ENCODE data around the gene PPT2.

Gene PPT2

GRCh38 chr6:32178547-32179440 is 24.9 kb downstream of the PPT2 start:
- CTCF ChIA-PET, result interaction anchor here (0.8 to 2.1 kb wide), 8 partner anchors 8 to 66 kb away, joined by 3 to 13 read pairs (median 4); partner anchors contain the start of gene GPSM3
- peaks cover 5 to 38% (median 28%) of the 10 kb centered on the region in 4 experiments for H3K36me3 ChIP-seq (ENCODE audit: control insufficient read depth in 4 of 4, insufficient read depth in 4 of 4, low read length in 3 of 4)
- POLR2A ChIA-PET, result interaction anchor here (0.9 to 1.5 kb wide), 4 partner anchors 10 to 221 kb away, joined by 3 to 6 read pairs (median 6); partner anchors contain the start of genes GPSM3 and PBX2
- no peak for DNase-seq
- 5% methylated on average over 13 of the region's 24 CpGs for WGBS (ENCODE audit: insufficient coverage)
- peaks cover 21 to 56% (median 44%) of the 10 kb centered on the region in 4 experiments for H3K4me1 ChIP-seq (ENCODE audit: control extremely low read depth in 1 of 4, control insufficient read depth in 4 of 4, insufficient read depth in 4 of 4, low read length in 3 of 4)
- H3K27me3 ChIP-seq (replicated peaks in 2 of 5; ENCODE audit: control insufficient read depth in 4 of 5, insufficient read depth in 5 of 5, low read length in 4 of 5), result no peaks in the 10 kb centered on the region
- H3K9me3 ChIP-seq (ENCODE audit: control extremely low read depth in 1 of 5, control insufficient read depth in 4 of 5, insufficient read depth in 2 of 5, low read depth in 1 of 5, low read length in 4 of 5), result no peaks in the 10 kb centered on the region
- H3K27ac ChIP-seq (ENCODE audit: insufficient read depth in 1 of 2, low read depth in 1 of 2, low read length in 2 of 2, poor library complexity in 1 of 2, severe bottlenecking in 2 of 2), result peak overlapping the region; percentile 88 to 95
- peak overlapping the region; percentile 70 to 94 (median 90) for H3K4me3 ChIP-seq (ENCODE audit: control insufficient read depth in 1 of 7, extremely low read depth in 1 of 7, insufficient read depth in 4 of 7, low read depth in 2 of 7, low read length in 6 of 7)

GRCh38 chr6:32179766-32180405 is 25.9 kb downstream of the PPT2 start:
- DNase-seq, result no peak
- Histone ChIP-seq H3K27ac (ENCODE audit: insufficient read depth in 1 of 2, low read depth in 1 of 2, low read length in 2 of 2, poor library complexity in 1 of 2, severe bottlenecking in 2 of 2) (no peak overlapping the region), H3K27me3 (replicated peaks in 2 of 5; ENCODE audit: control insufficient read depth in 4 of 5, insufficient read depth in 5 of 5, low read length in 4 of 5) (no peaks in the 10 kb centered on the region), H3K9me3 (ENCODE audit: control extremely low read depth in 1 of 5, control insufficient read depth in 4 of 5, insufficient read depth in 2 of 5, low read depth in 1 of 5, low read length in 4 of 5) (no peaks in the 10 kb centered on the region), H3K36me3 (ENCODE audit: control insufficient read depth in 4 of 4, insufficient read depth in 4 of 4, low read length in 3 of 4) (peaks cover 10 to 41% (median 31%) of the 10 kb centered on the region in 4 experiments), H3K4me1 (ENCODE audit: control extremely low read depth in 1 of 4, control insufficient read depth in 4 of 4, insufficient read depth in 4 of 4, low read length in 3 of 4) (peaks cover 21 to 47% (median 41%) of the 10 kb centered on the region in 4 experiments), H3K4me3 (ENCODE audit: control insufficient read depth in 1 of 7, extremely low read depth in 1 of 7, insufficient read depth in 4 of 7, low read depth in 2 of 7, low read length in 6 of 7) (peak overlapping the region in 2 of 7 experiments; percentile 90 to 92)
- 87% methylated on average over 9 of the region's 10 CpGs for WGBS (ENCODE audit: insufficient coverage)
- POLR2A ChIA-PET, result interaction anchor here (1.1 to 1.5 kb wide), 3 partner anchors 9 to 13 kb away, joined by 3 to 6 read pairs (median 5); partner anchors contain the start of genes GPSM3 and PBX2
- CTCF ChIA-PET, result interaction anchor here (1.2 to 2.1 kb wide), 6 partner anchors 9 to 61 kb away, joined by 3 to 13 read pairs (median 6); partner anchors contain the start of gene GPSM3

GRCh38 chr6:32181148-32181702 is 27.3 kb downstream of the PPT2 start:
- ChIA-PET POLR2A (interaction anchor here (1.1 kb wide), 1 partner anchor 14 kb away, joined by 3 read pairs; no protein-coding TSS in a partner anchor), CTCF (interaction anchor here (1.4 kb wide), 1 partner anchor 13 kb away, joined by 4 read pairs; no protein-coding TSS in a partner anchor)
- Histone ChIP-seq H3K4me1 (ENCODE audit: control extremely low read depth in 1 of 4, control insufficient read depth in 4 of 4, insufficient read depth in 4 of 4, low read length in 3 of 4) (peaks cover 16 to 39% (median 30%) of the 10 kb centered on the region in 4 experiments), H3K36me3 (ENCODE audit: control insufficient read depth in 4 of 4, insufficient read depth in 4 of 4, low read length in 3 of 4) (peaks cover 10 to 46% (median 33%) of the 10 kb centered on the region in 4 experiments), H3K27me3 (replicated peaks in 2 of 5; ENCODE audit: control insufficient read depth in 4 of 5, insufficient read depth in 5 of 5, low read length in 4 of 5) (no peaks in the 10 kb centered on the region), H3K9me3 (ENCODE audit: control extremely low read depth in 1 of 5, control insufficient read depth in 4 of 5, insufficient read depth in 2 of 5, low read depth in 1 of 5, low read length in 4 of 5) (no peaks in the 10 kb centered on the region), H3K27ac (ENCODE audit: insufficient read depth in 1 of 2, low read depth in 1 of 2, low read length in 2 of 2, poor library complexity in 1 of 2, severe bottlenecking in 2 of 2) (peak overlapping the region in 1 of 2 experiments; percentile 25), H3K4me3 (ENCODE audit: control insufficient read depth in 1 of 7, extremely low read depth in 1 of 7, insufficient read depth in 4 of 7, low read depth in 2 of 7, low read length in 6 of 7) (no peak overlapping the region)
- 92% methylated on average over 8 of the region's 15 CpGs for WGBS (ENCODE audit: insufficient coverage)
- no peak for DNase-seq

GRCh38 chr6:32181915-32182529 is 28.1 kb downstream of the PPT2 start:
- POLR2A ChIA-PET, result interaction anchor here (1.1 kb wide), 1 partner anchor 13 kb away, joined by 3 read pairs; no protein-coding TSS in a partner anchor
- 95% methylated on average over 8 of the region's 10 CpGs for WGBS (ENCODE audit: insufficient coverage)
- Histone ChIP-seq H3K27ac (ENCODE audit: insufficient read depth in 1 of 2, low read depth in 1 of 2, low read length in 2 of 2, poor library complexity in 1 of 2, severe bottlenecking in 2 of 2) (peak overlapping the region in 1 of 2 experiments; percentile 65), H3K4me1 (ENCODE audit: control extremely low read depth in 1 of 4, control insufficient read depth in 4 of 4, insufficient read depth in 4 of 4, low read length in 3 of 4) (peaks cover 10 to 39% (median 29%) of the 10 kb centered on the region in 4 experiments), H3K9me3 (ENCODE audit: control extremely low read depth in 1 of 5, control insufficient read depth in 4 of 5, insufficient read depth in 2 of 5, low read depth in 1 of 5, low read length in 4 of 5) (no peaks in the 10 kb centered on the region), H3K36me3 (ENCODE audit: control insufficient read depth in 4 of 4, insufficient read depth in 4 of 4, low read length in 3 of 4) (peaks cover 10 to 54% (median 40%) of the 10 kb centered on the region in 4 experiments), H3K27me3 (replicated peaks in 2 of 5; ENCODE audit: control insufficient read depth in 4 of 5, insufficient read depth in 5 of 5, low read length in 4 of 5) (no peaks in the 10 kb centered on the region), H3K4me3 (ENCODE audit: control insufficient read depth in 1 of 7, extremely low read depth in 1 of 7, insufficient read depth in 4 of 7, low read depth in 2 of 7, low read length in 6 of 7) (no peak overlapping the region)
- DNase-seq, result no peak
- CTCF ChIA-PET, result interaction anchor here (0.6 to 2.3 kb wide), 6 partner anchors 9 to 52 kb away, joined by 3 to 10 read pairs (median 4); partner anchors contain the start of gene GPSM3

- no peak overlapping the region for H3K4me3 ChIP-seq (ENCODE audit: control insufficient read depth in 1 of 7, extremely low read depth in 1 of 7, insufficient read depth in 4 of 7, low read depth in 2 of 7, low read length in 6 of 7)
Measured at GRCh38 chr6:32182555-32182981, 28.6 kb downstream of the PPT2 start.

GRCh38 chr6:32183030-32183429 is 29.1 kb downstream of the PPT2 start:
- Histone ChIP-seq H3K9me3 (ENCODE audit: control extremely low read depth in 1 of 5, control insufficient read depth in 4 of 5, insufficient read depth in 2 of 5, low read depth in 1 of 5, low read length in 4 of 5) (no peaks in the 10 kb centered on the region), H3K36me3 (ENCODE audit: control insufficient read depth in 4 of 4, insufficient read depth in 4 of 4, low read length in 3 of 4) (peaks cover 10 to 63% (median 46%) of the 10 kb centered on the region in 4 experiments), H3K4me3 (ENCODE audit: control insufficient read depth in 1 of 7, extremely low read depth in 1 of 7, insufficient read depth in 4 of 7, low read depth in 2 of 7, low read length in 6 of 7) (no peak overlapping the region), H3K27me3 (replicated peaks in 2 of 5; ENCODE audit: control insufficient read depth in 4 of 5, insufficient read depth in 5 of 5, low read length in 4 of 5) (no peaks in the 10 kb centered on the region), H3K27ac (ENCODE audit: insufficient read depth in 1 of 2, low read depth in 1 of 2, low read length in 2 of 2, poor library complexity in 1 of 2, severe bottlenecking in 2 of 2) (peak overlapping the region in 1 of 2 experiments; percentile 65), H3K4me1 (ENCODE audit: control extremely low read depth in 1 of 4, control insufficient read depth in 4 of 4, insufficient read depth in 4 of 4, low read length in 3 of 4) (peaks cover 9 to 42% (median 33%) of the 10 kb centered on the region in 4 experiments)
- CTCF ChIA-PET, result interaction anchor here (1.1 to 2.3 kb wide), 4 partner anchors 8 to 14 kb away, joined by 3 to 10 read pairs (median 5); partner anchors contain the start of gene GPSM3
- WGBS (ENCODE audit: insufficient coverage), result 100% methylated on average over 2 of the region's 3 CpGs
- POLR2A ChIA-PET, result interaction anchor here (0.7 kb wide), 1 partner anchor 8 kb away, joined by 3 read pairs; no protein-coding TSS in a partner anchor
- no peak for DNase-seq

More at GRCh38 chr6:32182555-32182981, 28.6 kb downstream of the PPT2 start:
- no peak for DNase-seq
- Histone ChIP-seq H3K27me3 (replicated peaks in 2 of 5; ENCODE audit: control insufficient read depth in 4 of 5, insufficient read depth in 5 of 5, low read length in 4 of 5) (no peaks in the 10 kb centered on the region), H3K4me1 (ENCODE audit: control extremely low read depth in 1 of 4, control insufficient read depth in 4 of 4, insufficient read depth in 4 of 4, low read length in 3 of 4) (peaks cover 9 to 39% (median 29%) of the 10 kb centered on the region in 4 experiments), H3K27ac (ENCODE audit: insufficient read depth in 1 of 2, low read depth in 1 of 2, low read length in 2 of 2, poor library complexity in 1 of 2, severe bottlenecking in 2 of 2) (peak overlapping the region in 1 of 2 experiments; percentile 65), H3K36me3 (ENCODE audit: control insufficient read depth in 4 of 4, insufficient read depth in 4 of 4, low read length in 3 of 4) (peaks cover 10 to 59% (median 44%) of the 10 kb centered on the region in 4 experiments), H3K9me3 (ENCODE audit: control extremely low read depth in 1 of 5, control insufficient read depth in 4 of 5, insufficient read depth in 2 of 5, low read depth in 1 of 5, low read length in 4 of 5) (no peaks in the 10 kb centered on the region)
- CTCF ChIA-PET, result interaction anchor here (1.1 to 2.3 kb wide), 5 partner anchors 8 to 14 kb away, joined by 3 to 10 read pairs (median 5); partner anchors contain the start of gene GPSM3
- POLR2A ChIA-PET, result interaction anchor here (0.7 kb wide), 1 partner anchor 8 kb away, joined by 3 read pairs; no protein-coding TSS in a partner anchor
- 96% methylated on average over 8 of the region's 10 CpGs for WGBS (ENCODE audit: insufficient coverage)
